ENCODE data around the gene NBAS.
"Not testable (repeated sequence)": the region's sequence is repeated elsewhere in the genome, so short reads cannot be mapped to it uniquely, and the experiment has no call there.

The NBAS gene

GRCh38 chr2:15334644-15335326 is 226.3 kb downstream of the NBAS start:
- peak overlapping the region; percentile 11; the same call in 1 of the 2 replicates for H3K27ac ChIP-seq
- TF ChIP-seq CTCF (conservative IDR thresholded peaks at IDR 0.05), result no peak

- H3K27ac ChIP-seq, result no peak overlapping the region
- TF ChIP-seq CTCF (conservative IDR thresholded peaks at IDR 0.05), result no peak
Observed at GRCh38 chr2:15331787-15332186, 229.3 kb downstream of the NBAS start.

- TF ChIP-seq CTCF (conservative IDR thresholded peaks at IDR 0.05), result no peak
- H3K27ac ChIP-seq, result no peak overlapping the region
Observed at GRCh38 chr2:15325296-15325695, 235.8 kb downstream of the NBAS start.

GRCh38 chr2:15323227-15323626 is 237.9 kb downstream of the NBAS start:
- no peak for TF ChIP-seq CTCF (conservative IDR thresholded peaks at IDR 0.05)
- H3K27ac ChIP-seq, result no peak overlapping the region

GRCh38 chr2:15321481-15321880 is 239.7 kb downstream of the NBAS start:
- H3K27ac ChIP-seq, result not testable (repeated sequence)

- no peak for TF ChIP-seq CTCF (conservative IDR thresholded peaks at IDR 0.05)
Observed at GRCh38 chr2:15316370-15316814, 244.7 kb downstream of the NBAS start.

GRCh38 chr2:15315411-15315810 is 245.7 kb downstream of the NBAS start:
- no peak for TF ChIP-seq CTCF (conservative IDR thresholded peaks at IDR 0.05)
- H3K27ac ChIP-seq, result no peak overlapping the region

More at GRCh38 chr2:15316370-15316814, 244.7 kb downstream of the NBAS start:
- H3K27ac ChIP-seq, result no peak overlapping the region

GRCh38 chr2:15313657-15314056 is 247.5 kb downstream of the NBAS start:
- no peak for TF ChIP-seq CTCF (conservative IDR thresholded peaks at IDR 0.05)
- no peak overlapping the region for H3K27ac ChIP-seq

Measured in VCaP (cell line).